ENCODE measurements around the gene PPP2R3A.

PPP2R3A gene

GRCh38 chr3:135981701-135982403, 16.3 kb downstream of the PPP2R3A start:
- H3K4me3 ChIP-seq (ENCODE audit: low read depth, low read length), result no peak overlapping the region
- CTCF ChIA-PET, result interaction anchor here (2.4 kb wide), 1 partner anchor 14 kb away, joined by 6 read pairs; no protein-coding TSS in a partner anchor

GRCh38 chr3:135982404-135982761, 16.9 kb downstream of the PPP2R3A start:
- POLR2A ChIA-PET, result no interaction called here
- DNase-seq (ENCODE audit: low read depth, low spot score), result no peak
- TF ChIP-seq, protein P1, sequence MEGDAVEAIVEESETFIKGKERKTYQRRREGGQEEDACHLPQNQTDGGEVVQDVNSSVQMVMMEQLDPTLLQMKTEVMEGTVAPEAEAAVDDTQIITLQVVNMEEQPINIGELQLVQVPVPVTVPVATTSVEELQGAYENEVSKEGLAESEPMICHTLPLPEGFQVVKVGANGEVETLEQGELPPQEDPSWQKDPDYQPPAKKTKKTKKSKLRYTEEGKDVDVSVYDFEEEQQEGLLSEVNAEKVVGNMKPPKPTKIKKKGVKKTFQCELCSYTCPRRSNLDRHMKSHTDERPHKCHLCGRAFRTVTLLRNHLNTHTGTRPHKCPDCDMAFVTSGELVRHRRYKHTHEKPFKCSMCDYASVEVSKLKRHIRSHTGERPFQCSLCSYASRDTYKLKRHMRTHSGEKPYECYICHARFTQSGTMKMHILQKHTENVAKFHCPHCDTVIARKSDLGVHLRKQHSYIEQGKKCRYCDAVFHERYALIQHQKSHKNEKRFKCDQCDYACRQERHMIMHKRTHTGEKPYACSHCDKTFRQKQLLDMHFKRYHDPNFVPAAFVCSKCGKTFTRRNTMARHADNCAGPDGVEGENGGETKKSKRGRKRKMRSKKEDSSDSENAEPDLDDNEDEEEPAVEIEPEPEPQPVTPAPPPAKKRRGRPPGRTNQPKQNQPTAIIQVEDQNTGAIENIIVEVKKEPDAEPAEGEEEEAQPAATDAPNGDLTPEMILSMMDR (IDR thresholded peaks at IDR 0.05; ENCODE audit: insufficient read depth, low read length, missing control alignments), result no peak
- CTCF ChIA-PET, result interaction anchor here (1.2 to 2.4 kb wide), 2 partner anchors 8 to 15 kb away, joined by 3 to 6 read pairs; no protein-coding TSS in a partner anchor
- no peak overlapping the region for H3K4me3 ChIP-seq (ENCODE audit: low read depth, low read length)

More at GRCh38 chr3:135981701-135982403, 16.3 kb downstream of the PPP2R3A start:
- POLR2A ChIA-PET, result no interaction called here
- no peak for DNase-seq (ENCODE audit: low read depth, low spot score)
- TF ChIP-seq, protein P1 (IDR thresholded peaks at IDR 0.05; ENCODE audit: insufficient read depth, low read length, missing control alignments), result no peak

- POLR2A ChIA-PET, result interaction anchor here (1.2 kb wide), 1 partner anchor 17 kb away, joined by 4 read pairs; the partner anchor contains the start of gene PPP2R3A
- CTCF ChIA-PET, result interaction anchor here (1.2 to 2.4 kb wide), 2 partner anchors 9 to 16 kb away, joined by 3 to 6 read pairs; no protein-coding TSS in a partner anchor
These were observed 17.5 kb downstream of the PPP2R3A start for GRCh38 chr3:135982922-135983581.

DNA sequence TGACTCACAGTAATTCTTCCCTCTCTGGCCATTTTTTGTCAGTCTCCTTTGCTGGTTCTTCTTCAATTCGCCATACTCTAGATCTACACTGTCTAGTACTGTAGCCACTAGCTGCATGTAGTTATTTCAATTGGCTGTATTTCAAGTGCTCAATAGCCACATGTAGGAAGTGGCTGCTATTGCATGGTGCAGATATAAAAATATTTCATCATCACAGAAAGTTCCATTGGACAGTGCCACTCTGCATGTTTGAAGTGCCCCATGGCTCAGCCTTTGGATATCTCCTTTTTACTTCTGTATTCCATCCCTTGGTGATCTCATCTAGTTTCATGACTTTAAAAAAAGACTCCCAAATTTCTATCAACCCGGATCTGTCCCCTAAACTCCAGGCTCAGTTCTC, 22.1 kb downstream of the PPP2R3A start:
- TF ChIP-seq, protein P1 (IDR thresholded peaks at IDR 0.05; ENCODE audit: insufficient read depth, low read length, missing control alignments), result no peak
- ChIA-PET POLR2A (interaction anchor here (0.7 kb wide), 1 partner anchor 1038 kb away, joined by 3 read pairs; no protein-coding TSS in a partner anchor), CTCF (no interaction called here)
- DNase-seq (ENCODE audit: low read depth, low spot score), result no peak
- H3K4me3 ChIP-seq (ENCODE audit: low read depth, low read length), result no peak overlapping the region

More at GRCh38 chr3:135982922-135983581, 17.5 kb downstream of the PPP2R3A start:
- no peak overlapping the region for H3K4me3 ChIP-seq (ENCODE audit: low read depth, low read length)
- DNase-seq (ENCODE audit: low read depth, low spot score), result no peak
- TF ChIP-seq, protein P1 (IDR thresholded peaks at IDR 0.05; ENCODE audit: insufficient read depth, low read length, missing control alignments), result no peak

- H3K4me3 ChIP-seq (ENCODE audit: low read depth, low read length), result no peak overlapping the region
- ChIA-PET POLR2A (interaction anchor here (1.2 kb wide), 1 partner anchor 20 kb away, joined by 4 read pairs; no protein-coding TSS in a partner anchor), CTCF (interaction anchor here (1.0 to 1.4 kb wide), 3 partner anchors 14 to 53 kb away, joined by 3 read pairs; no protein-coding TSS in a partner anchor)
- DNase-seq (ENCODE audit: low read depth, low spot score), result peak; percentile 17
- TF ChIP-seq, protein P1 (IDR thresholded peaks at IDR 0.05; ENCODE audit: insufficient read depth, low read length, missing control alignments), result no peak
These were observed 23.7 kb downstream of the PPP2R3A start for GRCh38 chr3:135989242-135989641.

- TF ChIP-seq, protein P1 (IDR thresholded peaks at IDR 0.05; ENCODE audit: insufficient read depth, low read length, missing control alignments), result no peak
- DNase-seq (ENCODE audit: low read depth, low spot score), result no peak
- CTCF ChIA-PET, result interaction anchor here (1.1 kb wide), 1 partner anchor 1237 kb away, joined by 3 read pairs; no protein-coding TSS in a partner anchor
- H3K4me3 ChIP-seq (ENCODE audit: low read depth, low read length), result no peak overlapping the region
- POLR2A ChIA-PET, result interaction anchor here (0.9 kb wide), 1 partner anchor 25 kb away, joined by 4 read pairs; the partner anchor contains the start of gene PPP2R3A
These were observed 25.4 kb downstream of the PPP2R3A start for GRCh38 chr3:135990903-135991302.
